GM12878 (cell line): Measurements from ENCODE around the gene EPS8. TPM values are rescaled to one million over a fixed set of nuclear protein-coding genes. Genes with fewer than 3 reads are reported as not detected.

Experiments used
- BACH1 ChIP-seq: fragments of 450-650 bp; IDR thresholded peaks from 2 replicates; pipeline ENCODE4 v1.6.1; 2017; ENCODE audit warnings: mild to moderate bottlenecking, borderline replicate concordance
- BMI1 ChIP-seq: fragments of 450-650 bp; IDR thresholded peaks from 2 replicates; pipeline ENCODE4 v1.6.1; 2016; ENCODE audit warnings: mild to moderate bottlenecking, moderate library complexity, borderline replicate concordance
- CEBPB ChIP-seq, 2 experiments: fragments of 150-350 bp in 1 of 2; IDR thresholded peaks; 2 replicates each; pipeline ENCODE4 v1.6.1; 2012 to 2014; ENCODE audit warnings: low read depth in 2 of 2, low read length in 2 of 2, borderline replicate concordance in 1 of 2, inconsistent platforms in 1 of 2
- CHD4 ChIP-seq: fragments of 200-600 bp; sonication (generic); IDR thresholded peaks from 2 replicates; pipeline ENCODE4 v1.6.1; 2016; ENCODE audit warnings: mild to moderate bottlenecking
- DPF2 ChIP-seq: fragments of 450-650 bp; IDR thresholded peaks from 2 replicates; pipeline ENCODE4 v1.6.1; 2017; ENCODE audit warnings: mild to moderate bottlenecking
- EGR1 ChIP-seq, 2 experiments: IDR thresholded peaks; 1 replicate in 1 of 2; 2 replicates in 1 of 2; pipeline ENCODE4 v1.6.1; 2011 to 2012; ENCODE audit warnings: low read depth in 2 of 2, low read length in 2 of 2, borderline replicate concordance in 1 of 2, mild to moderate bottlenecking in 1 of 2, moderate library complexity in 1 of 2
- IRF5 ChIP-seq: fragments of 450-650 bp; IDR thresholded peaks from 2 replicates; pipeline ENCODE4 v1.6.1; 2017; ENCODE audit warnings: borderline replicate concordance
- KDM1A ChIP-seq: fragments of 200-600 bp; sonication (generic); IDR thresholded peaks from 2 replicates; pipeline ENCODE4 v1.6.1; 2016; ENCODE audit warnings: borderline replicate concordance
- MAX ChIP-seq: IDR thresholded peaks from 2 replicates; pipeline ENCODE4 v1.6.1; 2012; ENCODE audit warnings: low read depth, low read length, improper control_type of control experiment
- NFIC ChIP-seq: IDR thresholded peaks from 2 replicates; pipeline ENCODE4 v1.6.1; 2012; ENCODE audit warnings: low read depth, mild to moderate bottlenecking, inconsistent platforms, low read length, moderate library complexity
- POLR2AphosphoS2 ChIP-seq: IDR thresholded peaks from 2 replicates; pipeline ENCODE4 v1.6.1; 2011; ENCODE audit warnings: low read depth, mild to moderate bottlenecking, low read length, improper control_type of control experiment, moderate library complexity
- RB1 ChIP-seq: fragments of 450-650 bp; formaldehyde crosslinking; IDR thresholded peaks from 2 replicates; pipeline ENCODE4 v1.6.1; 2017; ENCODE audit warnings: mild to moderate bottlenecking, borderline replicate concordance
- SUZ12 ChIP-seq: fragments of 200-600 bp; sonication (generic); IDR thresholded peaks from one replicate; pipeline ENCODE4 v1.6.1; 2018; ENCODE audit warnings: antibody characterized with exemption, mild to moderate bottlenecking; ENCODE audit not compliant: unreplicated experiment
- TBL1XR1 ChIP-seq: IDR thresholded peaks from 2 replicates; pipeline ENCODE4 v1.6.1; 2012; ENCODE audit warnings: low read depth, low read length, improper control_type of control experiment
- ZBTB4 ChIP-seq: fragments of 450-650 bp; formaldehyde crosslinking; IDR thresholded peaks from 2 replicates; pipeline ENCODE4 v1.4.0; 2022; ENCODE audit warnings: mild to moderate bottlenecking, moderate library complexity
- ZNF207 ChIP-seq: fragments of 450-650 bp; IDR thresholded peaks from 2 replicates; pipeline ENCODE4 v1.6.1; 2014; ENCODE audit warnings: antibody characterized with exemption, mild to moderate bottlenecking, borderline replicate concordance
- ZZZ3 ChIP-seq: IDR thresholded peaks from 2 replicates; pipeline ENCODE4 v1.6.1; 2011; ENCODE audit warnings: low read depth; ENCODE audit not compliant: control insufficient read depth, insufficient read length
- polyA plus RNA-seq, 11 experiments: library from polyadenylated mRNA; depleted of rRNA in 4 of 11; unstranded in 6 of 11; stranded (reverse) in 5 of 11; fragments of >200 nt; fragmentation: Nextera tagmentation in 4 of 11; fragmentation: Illumina TruSeq in 1 of 11; extraction: Ambion mirVana in 4 of 11; extraction: Trizol in 1 of 11; gene quantifications; 1 replicate in 1 of 11; 2 replicates in 10 of 11; pipeline versions ENCODE4 v1.2.1 to v1.2.3, GENCODE V29; 2011 to 2016; ENCODE audit warnings: inconsistent platforms in 2 of 11, missing spikeins in 2 of 11, low read depth in 1 of 11
- total RNA-seq, 4 experiments: library from RNA; depleted of rRNA in 3 of 4; stranded (reverse); fragments of >200 nt in 3 of 4; fragmentation: Illumina TruSeq in 1 of 4; extraction: Trizol in 1 of 4; gene quantifications; 2 replicates each; pipeline versions ENCODE4 v1.2.1 to v1.2.3, GENCODE V29; 2013 to 2021

EPS8 gene
- total and polyA plus RNA-seq, 10 of the 15 experiments (the other 5 are each of a cell fraction or from before 2014, with no cell fraction given): 1.3 to 127 (median 3.4) TPM

GRCh38 chr12:15789220-15790171, at the start of gene EPS8 (continued):
- no peak for TF ChIP-seq ZNF207
- peak; percentile 52; the same call in 1 of the 2 replicates for TF ChIP-seq POLR2AphosphoS2
- TF ChIP-seq MAX: no peak; the same call in 1 of the 2 replicates
- no peak; the same call in none of the 2 replicates for TF ChIP-seq BACH1
- TF ChIP-seq ZZZ3: no peak
- TF ChIP-seq ZBTB4 (CRISPR knock-in tag): no peak
- no peak for TF ChIP-seq KDM1A
- no peak for TF ChIP-seq CEBPB (IDR thresholded peaks at IDR 0.05; ENCODE audit: borderline replicate concordance in 1 of 2, low read depth in 2 of 2, low read length in 2 of 2)
- TF ChIP-seq BMI1: no peak
- peak; percentile 97; the same call in 1 of the 2 replicates for TF ChIP-seq RB1
- peak; percentile 65; the same call in 1 of the 2 replicates for TF ChIP-seq DPF2
- TF ChIP-seq EGR1 (IDR thresholded peaks at IDR 0.05; ENCODE audit: borderline replicate concordance in 1 of 2, low read depth in 2 of 2, low read length in 2 of 2): peak in 1 of 2 experiments; percentile 36; a peak in 1 of 3 replicates
- no peak for TF ChIP-seq IRF5
- TF ChIP-seq TBL1XR1: peak; percentile 44; the same call in 1 of the 2 replicates
- TF ChIP-seq NFIC: no peak
- TF ChIP-seq CHD4: no peak
- no peak for TF ChIP-seq SUZ12
- TF ChIP-seq, all 136 proteins: peak for 41
